CD4-positive, alpha-beta T cell treated with Interleukin-21 for 1 hour (primary cell): ENCODE results near the gene AIFM3.
"Not testable (repeated sequence)": the region's sequence is repeated elsewhere in the genome, so short reads cannot be mapped to it uniquely, and the experiment has no call there.

ENCODE experiments used
- DNase-seq: peaks from one replicate; pipeline ENCODE4 v3.0.0-alpha.2; 2020

AIFM3 gene

DNA sequence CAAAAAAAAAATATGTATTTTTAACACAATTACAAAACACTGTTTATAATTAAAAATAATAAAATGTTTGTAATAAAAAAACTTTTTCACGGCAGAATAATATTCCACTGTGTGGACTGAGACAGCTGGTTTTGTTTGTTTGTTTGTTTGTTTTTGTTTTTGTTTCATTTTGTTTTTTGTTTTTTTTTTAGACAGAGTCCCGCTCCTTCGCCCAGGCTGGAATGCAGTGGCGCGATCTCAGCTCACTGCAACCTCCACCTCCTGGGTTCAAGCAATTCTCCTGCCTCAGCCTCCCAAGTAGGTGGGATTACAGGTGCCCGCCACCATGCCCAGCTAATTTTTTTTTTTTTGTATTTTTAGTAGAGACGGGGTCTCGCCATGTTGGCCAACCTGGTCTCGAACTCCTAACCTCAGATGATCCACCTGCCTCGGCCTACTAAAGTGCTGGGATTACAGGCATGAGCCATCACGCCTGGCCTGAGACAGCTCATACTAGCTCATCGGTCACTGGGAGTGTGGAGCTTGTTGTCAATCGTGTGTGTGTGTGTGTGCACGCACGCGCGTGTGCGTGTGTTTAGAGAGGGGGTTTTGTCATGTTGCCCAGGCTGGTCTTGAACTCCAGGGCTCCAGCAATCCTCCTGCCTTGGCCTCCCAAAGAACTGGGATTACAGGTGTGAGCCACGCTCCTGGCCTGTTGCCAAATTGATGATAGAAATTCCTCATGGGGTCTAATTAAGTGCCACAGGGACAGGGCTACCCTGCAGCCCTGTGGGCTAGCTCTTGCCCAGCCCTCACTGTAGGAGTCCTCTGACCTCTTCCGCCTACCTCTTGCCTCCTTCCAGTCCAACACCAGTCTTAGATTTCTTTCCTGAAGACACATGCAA is 7.2 kb upstream of the AIFM3 start:
- DNase-seq = no peak

DNA sequence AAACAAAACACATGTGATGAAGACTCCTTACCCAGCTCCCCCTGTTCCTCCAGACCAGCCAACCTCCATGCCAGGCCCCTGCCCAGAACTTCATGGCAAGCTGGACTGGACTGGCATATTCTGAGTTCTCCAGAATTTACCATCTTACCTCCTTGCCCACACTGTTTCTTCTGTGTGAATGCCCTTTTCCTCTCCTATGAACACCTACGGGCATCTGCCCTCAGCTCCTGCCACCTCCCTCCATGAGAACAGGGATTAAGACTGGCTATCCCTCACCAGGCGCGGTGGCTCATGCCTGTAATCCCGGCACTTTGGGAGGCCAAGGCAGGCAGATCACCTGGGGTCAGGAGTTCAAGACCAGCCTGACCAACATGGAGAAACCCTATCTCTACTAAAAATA is 6.4 kb upstream of the AIFM3 start:
- no peak for DNase-seq

DNA sequence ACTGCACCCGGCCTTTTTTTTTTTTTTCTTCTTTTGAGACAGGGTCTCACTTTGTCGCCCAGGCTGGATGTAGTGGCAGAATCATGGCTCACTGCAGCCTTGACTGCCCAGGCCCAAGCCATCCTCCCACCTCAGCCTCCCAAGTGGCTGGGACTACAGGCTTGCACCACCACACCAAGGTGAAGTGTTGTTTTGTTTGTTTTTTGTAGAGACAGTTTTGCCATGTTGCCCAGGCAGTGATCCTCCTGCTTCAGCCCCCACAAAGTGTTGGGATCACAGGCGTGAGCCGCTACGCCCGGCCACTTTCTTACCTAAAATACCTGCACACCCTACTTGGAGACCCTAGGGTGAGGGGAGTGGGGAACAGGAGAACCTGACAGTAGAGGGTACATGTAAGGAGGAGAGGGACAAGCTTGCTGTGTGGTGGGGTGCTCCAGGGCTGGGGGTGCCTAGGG is 4.5 kb upstream of the AIFM3 start:
- DNase-seq = no peak

DNA sequence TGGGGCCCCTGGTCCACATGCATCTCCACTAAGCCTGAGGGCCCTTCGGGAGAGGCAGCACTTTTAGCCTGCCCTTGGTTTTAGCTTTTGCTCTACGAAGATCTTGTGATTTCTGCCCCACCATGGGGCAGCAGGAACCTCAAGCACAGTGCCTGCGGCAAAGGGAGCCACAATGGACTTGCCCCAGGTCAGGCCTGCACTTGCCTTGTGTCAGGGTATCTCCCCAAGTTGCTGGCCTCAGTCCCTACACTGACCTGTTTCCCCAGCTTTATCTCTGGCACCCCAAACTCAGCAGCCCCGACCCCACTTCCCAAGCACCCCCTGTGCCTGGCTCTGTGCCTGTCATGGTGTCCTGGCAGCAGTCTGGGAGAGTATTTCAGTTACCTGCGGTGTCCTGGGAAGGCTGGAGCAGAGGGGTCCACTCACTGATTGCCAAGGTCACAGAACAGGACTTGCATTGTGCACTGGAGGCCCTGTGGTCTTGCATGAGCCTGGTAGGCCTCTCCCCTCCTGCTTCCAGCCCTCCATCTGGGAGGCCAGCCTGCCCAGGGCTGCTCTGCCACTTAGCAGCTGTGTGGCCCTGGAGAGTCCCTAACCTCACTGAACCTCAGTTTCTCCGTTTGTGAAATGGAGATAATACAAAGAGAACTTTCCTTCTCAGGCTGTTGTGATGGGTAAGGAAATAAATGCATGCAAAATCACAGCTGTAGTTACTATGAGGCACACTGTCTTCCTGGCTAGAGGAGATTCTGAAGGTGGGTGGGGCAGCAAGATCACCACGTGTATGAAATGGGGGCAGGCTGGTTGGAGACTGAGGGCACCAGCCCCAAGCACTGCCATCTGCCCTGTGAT is 3.6 kb upstream of the AIFM3 start:
- no peak for DNase-seq

DNA sequence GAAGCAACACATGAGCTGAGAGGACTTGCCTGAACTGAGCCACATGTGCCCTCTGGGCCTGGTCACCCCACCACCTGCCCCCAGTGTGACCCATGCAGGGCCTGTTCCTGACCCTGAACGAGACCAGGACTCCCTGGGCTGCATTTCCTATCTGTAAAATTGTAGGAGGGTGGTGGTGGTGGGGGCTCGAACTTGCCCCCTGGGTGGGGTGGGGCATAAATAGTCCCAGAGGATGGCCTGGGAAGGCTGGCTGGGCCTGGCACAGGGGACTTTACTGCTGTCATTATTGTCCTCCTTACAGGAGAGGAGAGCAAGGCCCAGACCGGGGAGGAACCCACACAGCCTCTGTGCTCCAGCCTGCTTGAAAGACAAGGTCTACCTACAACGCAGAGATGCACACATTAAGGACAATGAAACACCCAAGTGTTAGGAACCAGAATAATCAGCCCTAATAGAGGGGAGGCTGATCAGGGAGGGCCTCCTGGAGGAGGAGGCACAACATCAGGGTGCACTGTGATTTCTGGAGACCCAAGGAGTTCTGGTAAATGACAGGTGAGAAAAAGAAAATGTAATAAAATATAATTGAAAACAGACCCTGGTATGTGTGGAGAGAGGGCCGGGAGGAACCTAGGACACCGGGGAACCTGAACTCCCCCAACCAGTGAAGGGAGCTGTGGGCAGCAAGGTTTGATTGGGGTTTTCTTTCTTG is 2.8 kb upstream of the AIFM3 start:
- no peak for DNase-seq

DNA sequence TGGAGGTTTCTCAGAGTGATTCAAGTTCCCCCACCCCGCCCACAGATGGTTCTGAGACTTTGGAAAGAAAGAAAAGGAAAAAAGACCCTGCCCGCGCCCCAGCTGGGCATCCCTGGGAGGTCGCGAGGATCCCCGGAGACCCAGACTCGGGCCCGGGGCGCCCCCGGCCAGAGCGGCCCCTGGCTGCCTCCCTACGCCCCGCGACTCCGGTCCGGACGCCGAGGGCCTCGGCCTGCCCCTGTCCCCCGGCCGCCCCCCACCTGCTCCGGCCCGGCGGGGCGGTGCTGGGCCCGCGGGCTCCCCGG is 2.3 kb upstream of the AIFM3 start:
- no peak for DNase-seq

DNA sequence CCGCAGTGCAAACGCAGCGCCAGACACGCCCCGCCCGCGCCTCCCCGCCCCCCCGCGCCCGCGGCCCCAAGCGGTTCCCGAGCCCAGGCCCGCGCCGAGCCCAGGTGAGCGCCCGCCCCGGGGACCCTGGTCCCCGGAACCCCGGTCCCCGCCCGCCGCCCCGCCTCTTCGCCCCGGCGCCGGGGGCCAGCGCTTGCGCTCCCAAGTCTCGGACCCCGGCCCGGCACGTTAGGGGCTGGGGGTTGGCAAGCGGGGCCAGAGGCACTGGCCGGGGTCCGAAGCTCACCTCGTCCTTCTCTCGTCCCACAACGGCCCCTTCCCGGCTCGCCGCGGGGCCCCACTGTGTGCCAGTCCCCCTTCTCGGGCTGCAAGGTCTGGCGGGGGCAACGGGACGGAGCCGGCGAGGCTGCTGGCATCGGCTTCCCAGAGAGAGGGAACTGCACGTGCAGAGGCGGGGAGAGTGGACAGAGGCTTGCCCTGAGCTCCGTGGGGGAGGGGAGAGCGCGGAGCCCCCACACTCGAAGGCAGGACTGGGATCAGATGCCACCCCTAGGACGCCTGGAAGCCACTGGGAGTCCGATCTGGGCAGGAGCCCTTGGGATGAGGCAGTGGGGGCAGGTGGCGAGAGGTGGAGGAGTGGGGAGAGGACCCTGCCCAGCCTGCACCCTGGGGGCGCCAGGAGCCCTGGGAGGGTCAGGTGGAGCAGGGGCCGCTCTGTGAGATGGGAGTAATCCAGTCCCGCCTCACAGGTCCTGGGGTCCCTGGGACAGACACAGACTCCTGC is 1.8 kb upstream of the AIFM3 start:
- DNase-seq = no peak

DNA sequence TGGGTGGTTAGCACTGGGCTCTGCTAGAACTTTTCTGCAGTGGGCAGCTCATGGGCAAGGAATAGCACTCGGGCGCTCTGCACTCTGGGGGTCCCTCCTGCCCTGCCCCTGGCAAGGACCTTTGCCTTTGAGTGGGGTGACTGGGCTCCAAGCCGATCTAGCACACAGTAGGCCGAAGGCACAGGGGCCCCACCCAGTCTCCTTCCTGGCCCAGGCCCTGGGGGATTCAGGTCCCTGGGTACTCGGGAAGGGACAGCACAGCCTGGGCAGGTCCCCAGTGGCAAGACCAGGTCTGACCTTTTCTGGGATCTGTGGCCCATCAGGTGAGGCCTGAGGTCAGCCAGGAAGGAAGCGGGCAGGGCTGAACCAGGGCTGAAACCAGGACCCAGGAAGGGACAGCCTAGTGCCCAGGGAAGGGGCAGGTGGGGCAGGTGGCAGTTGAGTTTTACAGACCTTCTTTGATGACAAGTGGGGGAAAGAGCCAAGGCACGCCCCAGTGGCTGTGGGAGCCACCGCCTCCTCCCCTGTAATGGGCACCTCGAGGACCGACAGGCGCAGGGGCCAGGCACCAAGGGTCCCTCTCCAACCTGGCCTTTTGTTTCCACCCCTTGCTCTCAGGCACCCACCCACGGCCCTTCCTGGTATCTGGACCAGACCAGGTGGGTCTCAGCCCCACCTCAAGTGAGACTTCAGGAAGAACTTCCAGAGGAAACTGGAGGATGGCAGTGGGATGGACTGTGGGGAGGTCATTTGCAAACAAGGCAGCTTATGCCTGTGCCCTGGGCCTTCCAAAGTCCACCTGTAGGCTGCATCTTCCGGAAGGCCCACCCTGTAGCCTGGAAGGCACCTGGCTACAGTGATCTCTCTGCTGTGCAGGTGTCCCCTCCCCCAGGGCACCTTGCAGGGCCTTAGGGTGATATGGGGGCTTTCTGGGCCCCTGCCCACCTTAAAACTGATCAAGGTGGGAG is 883 bp upstream of the AIFM3 start:
- no peak for DNase-seq

DNA sequence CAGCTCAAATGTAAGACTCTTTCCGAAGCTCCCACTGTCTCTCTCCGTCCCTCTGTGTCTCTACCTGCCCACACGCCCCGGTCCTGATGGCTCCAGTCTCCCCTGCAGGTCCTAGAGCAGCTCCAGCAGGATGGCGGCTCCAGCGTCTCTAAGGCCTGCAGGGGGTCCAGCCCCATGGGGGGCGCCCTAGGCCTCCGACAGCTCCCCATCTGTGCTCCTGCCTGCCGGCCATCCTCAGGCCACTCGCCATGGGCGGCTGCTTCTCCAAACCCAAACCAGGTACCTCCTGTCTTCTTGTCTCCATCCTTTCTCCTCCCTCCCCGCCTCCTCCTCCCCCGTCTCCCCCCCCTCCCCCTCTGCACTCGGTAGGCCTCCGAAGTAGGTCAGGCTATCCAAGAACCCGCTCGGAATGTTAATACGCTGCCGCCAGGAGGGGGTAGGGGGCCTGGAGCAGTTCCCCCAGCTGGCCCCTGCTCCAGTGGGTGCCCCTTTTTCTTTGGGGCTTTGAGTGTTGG is 699 bp downstream of the AIFM3 start:
- no peak for DNase-seq

DNA sequence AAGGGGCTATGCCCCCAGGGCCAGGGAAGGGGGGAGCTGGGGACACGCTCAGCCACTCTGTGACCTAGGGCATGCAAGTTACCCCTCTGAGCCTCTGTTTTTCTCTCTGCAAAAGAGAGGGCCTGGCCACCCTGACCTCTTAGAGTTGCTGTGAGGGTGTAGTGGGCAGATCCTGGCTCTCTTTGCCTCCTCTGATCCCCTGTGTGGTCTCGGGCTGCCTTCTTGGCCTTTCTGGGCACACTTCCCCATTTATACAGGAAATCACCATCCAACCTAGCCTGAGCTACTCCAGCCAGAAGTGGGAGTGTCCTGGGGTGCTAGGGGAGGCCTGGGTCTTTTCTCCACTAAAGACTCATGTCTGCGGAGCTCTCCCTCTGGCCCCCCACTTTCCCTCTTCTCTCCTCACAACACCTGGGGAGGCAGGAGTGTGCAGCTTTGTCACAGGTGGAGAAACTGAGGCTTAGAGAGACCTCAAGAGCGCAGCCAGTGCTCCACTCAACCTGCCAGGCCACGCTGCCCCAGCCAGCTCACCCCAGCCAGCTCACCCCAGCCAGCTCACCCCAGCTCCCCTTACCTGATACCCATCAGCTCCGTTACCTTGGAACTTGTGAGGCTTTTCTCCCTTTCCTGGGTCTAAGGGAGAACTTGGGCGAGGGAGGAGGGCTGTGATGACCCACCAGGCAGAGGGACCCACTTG is 1.4 kb downstream of the AIFM3 start:
- DNase-seq = no peak

DNA sequence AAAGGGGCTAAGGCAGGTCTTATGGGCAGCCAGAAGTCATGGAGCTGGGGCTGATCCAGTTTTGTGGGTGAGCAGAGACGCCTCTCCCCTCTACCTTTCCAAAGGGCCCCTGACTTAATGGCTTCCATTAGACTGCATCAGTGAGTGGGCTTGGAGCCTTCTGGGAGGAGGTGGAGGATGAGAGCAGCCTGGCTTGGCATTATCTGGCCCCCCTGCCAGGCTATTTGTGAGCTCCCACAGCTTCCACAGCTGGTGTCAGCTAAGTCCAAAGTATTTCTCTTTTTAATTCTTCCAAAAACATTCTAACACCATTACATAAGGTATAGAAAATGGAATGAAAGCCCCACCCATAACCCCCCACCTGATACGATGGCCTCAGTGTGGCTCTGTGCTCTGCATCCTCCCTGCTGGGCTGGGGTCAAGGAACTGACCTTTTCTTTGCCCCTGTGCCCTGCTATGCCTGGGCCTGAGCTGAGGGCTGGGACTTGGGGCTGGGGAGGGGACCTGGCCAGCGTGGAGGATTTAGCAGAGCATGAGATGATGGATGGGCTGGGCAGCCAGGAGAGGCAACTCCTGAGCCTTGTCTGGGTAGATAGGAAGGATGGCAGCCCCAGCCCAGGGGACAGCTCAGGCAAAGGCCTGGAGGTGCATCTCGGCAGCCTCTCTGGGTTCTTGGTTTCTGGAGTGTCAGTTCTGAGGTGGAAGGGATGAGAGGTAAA is 4.0 kb downstream of the AIFM3 start:
- DNase-seq = no peak

DNA sequence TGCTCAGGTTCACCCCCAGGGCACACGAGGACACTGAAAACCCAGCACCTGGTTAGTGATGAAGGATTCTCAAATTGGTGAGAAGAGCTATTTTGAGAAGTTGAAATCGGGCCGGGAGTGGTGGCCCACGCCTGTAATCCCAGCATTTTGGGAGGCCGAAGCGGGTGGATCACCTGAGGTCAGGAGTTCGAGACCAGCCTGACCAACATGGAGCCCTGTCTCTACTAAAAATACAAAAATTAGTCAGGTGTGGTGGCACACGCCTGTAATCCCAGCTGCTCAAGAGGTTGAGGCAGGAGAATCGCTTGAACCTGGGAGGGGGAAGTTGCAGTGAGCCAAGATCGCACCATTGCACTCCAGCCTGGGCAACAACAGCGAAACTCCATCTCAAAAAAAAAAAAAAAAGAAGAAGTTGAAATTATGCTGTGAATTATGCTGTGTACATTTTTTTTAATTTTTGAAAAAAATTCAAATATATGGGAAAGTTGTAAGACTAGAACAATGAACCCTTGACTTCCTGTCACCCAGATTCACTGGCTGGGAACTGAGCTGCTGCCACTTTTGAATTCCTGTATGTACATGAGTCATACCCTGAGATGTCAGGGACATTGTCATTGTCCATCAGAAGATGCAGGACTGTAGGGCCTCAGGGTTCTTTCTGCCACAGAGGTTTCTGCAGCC is 5.1 kb downstream of the AIFM3 start:
- not testable (repeated sequence) for DNase-seq

DNA sequence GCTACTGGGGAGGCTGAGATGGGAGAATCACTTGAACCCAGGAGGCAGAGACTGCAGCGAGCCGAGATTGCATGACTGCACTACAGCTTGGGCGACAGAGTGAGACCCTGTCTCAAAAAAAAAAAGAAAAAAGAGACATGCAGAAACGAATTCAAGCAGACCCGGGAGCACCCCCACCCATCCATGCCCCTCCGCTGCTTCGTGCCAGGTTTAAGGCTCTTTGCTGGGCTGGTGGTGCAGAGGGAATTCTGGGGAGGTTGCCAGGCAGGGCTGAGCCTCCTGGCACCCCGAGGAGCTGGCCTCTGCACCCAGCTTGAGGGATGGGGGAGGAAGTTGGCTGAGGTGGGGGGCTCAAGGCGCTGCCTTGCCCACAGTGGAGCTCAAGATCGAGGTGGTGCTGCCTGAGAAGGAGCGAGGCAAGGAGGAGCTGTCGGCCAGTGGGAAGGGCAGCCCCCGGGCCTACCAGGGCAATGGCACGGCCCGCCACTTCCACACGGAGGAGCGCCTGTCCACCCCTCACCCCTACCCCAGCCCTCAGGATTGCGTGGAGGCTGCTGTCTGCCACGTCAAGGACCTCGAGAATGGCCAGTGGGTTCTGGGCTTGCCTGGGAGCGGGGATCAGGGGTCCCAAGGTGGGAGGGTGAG is 6.0 kb downstream of the AIFM3 start:
- DNase-seq = no peak

DNA sequence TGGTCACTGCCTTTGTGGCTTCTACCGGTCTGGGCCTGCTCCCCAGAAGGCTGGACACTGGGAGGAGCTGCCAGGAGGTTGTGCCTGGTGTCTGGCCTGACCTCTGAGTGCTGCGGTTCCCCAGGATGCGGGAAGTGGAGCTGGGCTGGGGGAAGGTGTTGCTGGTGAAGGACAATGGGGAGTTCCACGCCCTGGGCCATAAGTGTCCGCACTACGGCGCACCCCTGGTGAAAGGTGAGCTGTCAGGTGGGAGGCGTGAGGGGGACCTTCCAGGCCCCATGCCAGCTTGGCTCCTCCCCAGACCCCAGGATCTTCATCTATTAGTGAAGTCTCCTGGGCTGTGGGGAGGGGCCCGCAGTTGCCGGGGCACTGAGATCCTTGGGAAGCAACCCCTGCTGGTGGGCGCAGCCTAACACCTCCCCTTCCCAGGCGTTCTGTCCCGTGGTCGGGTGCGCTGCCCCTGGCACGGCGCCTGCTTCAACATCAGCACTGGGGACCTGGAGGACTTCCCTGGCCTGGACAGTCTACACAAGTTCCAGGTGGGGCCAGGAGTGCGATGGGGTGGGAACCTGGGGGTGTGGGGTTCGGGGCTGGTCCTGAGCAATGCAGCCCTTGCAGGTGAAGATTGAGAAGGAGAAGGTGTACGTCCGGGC is 6.7 kb downstream of the AIFM3 start:
- DNase-seq = no peak

DNA sequence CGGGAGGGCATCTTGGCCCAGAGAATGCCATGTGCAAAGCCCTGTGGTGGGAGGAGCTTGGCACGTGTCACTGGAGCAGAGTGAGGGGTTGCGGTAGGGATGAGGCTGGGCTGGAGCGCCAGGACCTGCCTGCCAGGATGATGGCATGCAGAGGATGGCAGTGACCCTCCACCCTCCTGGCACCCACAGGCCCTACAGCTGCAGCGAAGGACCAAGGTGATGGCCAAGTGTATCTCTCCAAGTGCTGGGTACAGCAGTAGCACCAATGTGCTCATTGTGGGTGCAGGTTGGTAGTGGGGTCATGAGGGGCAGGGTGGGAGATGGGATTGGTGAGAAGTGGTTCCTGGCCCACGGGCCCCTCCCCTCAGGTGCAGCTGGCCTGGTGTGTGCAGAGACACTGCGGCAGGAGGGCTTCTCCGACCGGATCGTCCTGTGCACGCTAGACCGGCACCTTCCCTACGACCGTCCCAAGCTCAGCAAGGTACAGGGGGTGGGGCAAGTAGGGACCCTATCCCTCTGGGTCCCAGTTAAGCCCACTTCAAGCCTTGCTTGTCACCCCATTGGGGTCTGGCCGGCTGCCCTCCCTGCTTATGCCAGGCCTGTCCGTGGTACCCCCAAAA is 7.4 kb downstream of the AIFM3 start:
- DNase-seq = no peak

DNA sequence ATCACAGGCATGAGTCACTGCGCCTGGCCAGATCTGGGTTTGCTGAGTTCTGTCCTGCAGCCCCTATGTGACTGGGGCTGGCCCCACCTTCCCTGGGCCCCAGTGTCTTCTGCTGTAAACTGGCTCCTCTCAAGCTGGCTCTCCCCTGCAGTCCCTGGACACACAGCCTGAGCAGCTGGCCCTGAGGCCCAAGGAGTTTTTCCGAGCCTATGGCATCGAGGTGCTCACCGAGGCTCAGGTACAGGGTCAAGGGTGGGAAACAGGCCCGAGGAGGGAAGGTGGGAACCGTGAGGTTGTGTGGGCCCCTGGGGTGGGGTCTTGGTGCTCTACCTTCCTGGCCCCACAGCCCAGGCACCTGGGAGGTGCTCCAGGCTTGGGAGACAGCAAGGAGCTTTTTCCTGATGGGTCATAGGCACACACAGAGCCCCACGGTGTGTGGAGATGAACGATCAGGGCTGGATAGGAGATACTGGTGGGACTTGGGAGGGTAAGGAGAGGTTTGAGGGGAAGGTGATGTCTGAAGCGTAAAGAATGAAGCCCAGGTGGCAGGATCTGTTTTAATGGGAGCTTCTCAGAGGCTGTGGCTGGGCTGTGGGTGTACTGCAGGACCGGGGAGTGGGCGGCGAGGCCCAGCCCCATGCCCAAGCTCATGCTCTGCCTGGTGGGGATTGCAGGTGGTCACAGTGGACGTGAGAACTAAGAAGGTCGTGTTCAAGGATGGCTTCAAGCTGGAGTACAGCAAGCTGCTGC is 8.7 kb downstream of the AIFM3 start:
- no peak for DNase-seq

DNA sequence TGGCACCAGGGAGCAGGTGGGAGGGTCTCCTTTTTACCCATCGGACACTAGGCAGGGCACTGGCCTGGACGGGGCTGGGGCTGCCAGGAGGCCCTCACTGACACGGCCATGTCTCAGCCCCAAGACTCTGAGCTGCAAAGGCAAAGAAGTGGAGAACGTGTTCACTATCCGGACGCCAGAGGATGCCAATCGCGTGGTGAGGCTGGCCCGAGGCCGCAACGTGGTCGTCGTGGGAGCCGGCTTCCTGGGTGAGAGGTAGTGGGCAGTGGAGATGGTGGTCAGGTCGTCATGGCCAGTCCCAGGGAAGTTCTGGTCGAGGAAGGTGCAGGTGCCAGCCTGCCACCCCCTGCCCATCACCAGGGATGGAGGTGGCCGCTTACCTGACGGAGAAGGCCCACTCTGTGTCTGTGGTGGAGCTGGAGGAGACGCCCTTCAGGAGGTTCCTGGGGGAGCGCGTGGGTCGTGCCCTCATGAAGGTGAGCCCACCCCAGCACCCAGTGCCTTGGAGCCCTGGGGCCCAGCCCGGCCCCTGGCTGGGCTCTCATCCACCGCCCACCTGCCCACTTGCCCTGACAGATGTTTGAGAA is 9.3 kb downstream of the AIFM3 start:
- DNase-seq = no peak
